Measurements from ENCODE around the gene ATP6V1B1.

GRCh38 chr2:70988151-70988550, 52.5 kb downstream of the ATP6V1B1 start:
- no peak for TF ChIP-seq EZH2 (IDR thresholded peaks at IDR 0.05; ENCODE audit: borderline replicate concordance, low read length)
- TF ChIP-seq CTCF (IDR thresholded peaks at IDR 0.05; ENCODE audit: low read length), result no peak

Measured in OCI-LY1 (cell line).